NCI-H2196 treated with DMSO at 0.1 percent for 48 hours (cell line): ENCODE data around the gene CHMP3.
"Not testable (repeated sequence)": the region's sequence is repeated elsewhere in the genome, so short reads cannot be mapped to it uniquely, and the experiment has no call there.

Experiments
- DNase-seq: peaks from one replicate; lab custom pipeline; 2025; ENCODE audit not compliant: unreplicated experiment; lab: John Stamatoyannopoulos, UW

Gene CHMP3

DNA sequence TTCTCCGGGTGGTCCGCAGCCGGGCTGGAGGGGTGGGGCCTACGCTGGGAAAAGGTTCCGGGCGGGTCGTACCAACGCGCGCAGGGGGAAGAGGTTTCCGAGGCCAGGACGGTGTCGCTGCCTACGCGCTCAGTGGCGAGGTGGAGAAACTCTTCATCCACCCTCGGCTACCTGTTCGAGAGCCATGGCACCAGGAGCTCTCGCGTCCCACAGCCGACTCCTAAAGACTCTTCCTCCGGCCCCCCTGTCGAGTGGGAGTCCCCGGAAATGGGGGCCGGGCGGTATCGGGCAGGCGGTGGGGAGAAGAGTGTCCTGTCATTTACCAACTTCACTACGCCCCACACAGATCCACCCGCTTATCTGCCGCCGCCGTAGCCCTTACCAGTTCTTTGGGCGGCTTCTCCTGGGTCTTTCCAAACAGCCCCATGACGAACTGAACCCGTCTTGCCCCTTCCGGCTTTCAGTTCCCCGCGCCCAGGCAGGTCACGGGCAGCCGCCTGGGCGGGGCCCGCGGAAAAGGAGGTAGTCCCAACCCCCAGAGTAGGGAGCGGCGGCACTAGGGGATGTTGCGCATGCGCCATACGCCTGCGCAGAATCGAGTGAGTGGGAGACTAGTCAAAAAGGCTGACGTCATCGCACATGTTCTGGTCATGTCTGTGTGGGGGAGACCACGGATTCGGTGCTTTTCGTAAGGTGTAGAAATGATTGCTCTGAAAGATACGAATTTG is at the start of gene CHMP3:
TSS of gene CHMP3 (minus strand) at position 522 of the 728 bp plus-strand sequence. CDS start at position 427, 95 bp downstream.
- peak; percentile 67 for DNase-seq

DNA sequence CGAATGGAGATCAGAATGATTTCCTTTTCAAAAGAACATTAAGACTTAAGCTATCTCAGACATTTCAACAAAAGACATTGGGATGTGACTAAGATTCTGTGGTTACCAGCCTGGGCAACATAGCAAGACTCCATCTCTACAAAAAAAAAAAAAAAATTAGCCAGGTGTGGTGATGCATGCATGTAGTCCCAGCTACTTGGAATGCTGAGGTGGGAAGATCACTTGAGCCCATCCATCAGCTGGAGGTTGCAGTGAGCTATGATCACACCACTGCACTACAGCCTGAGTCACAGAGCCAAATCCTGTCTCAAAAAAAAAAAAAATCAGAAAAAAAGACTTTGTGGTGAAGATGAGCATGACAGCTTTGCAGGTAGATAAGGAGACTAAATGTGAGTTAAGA is 47.6 kb upstream of the CHMP3 start:
- DNase-seq, result no peak

DNA sequence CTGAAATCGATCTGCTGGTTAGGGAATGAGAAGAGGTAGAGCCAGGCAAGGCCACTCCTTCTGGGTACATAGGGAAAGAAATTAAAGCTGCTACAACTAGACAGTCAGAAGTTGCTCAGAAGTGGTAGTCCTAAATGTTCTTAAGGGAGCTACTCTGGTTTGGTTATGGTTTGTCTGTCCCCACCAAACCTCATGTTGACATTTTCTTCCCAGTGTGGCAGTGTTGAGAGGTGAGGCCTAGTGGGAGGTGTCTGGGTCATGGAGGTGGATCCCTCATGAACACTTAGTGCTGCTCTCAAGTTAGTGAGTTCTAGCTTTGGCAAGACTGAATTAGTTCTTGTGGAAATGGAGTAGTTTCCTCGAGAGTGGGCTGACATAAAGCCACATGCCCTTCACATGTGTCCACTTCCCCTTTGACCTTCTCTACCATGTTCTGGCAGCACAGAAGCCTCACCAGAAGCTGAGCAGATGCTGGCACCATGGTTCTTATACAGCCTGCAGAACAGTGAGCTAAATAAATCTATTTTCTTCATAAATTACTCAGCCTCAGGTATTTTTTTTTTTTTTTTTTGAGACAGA is 45.7 kb upstream of the CHMP3 start:
- DNase-seq, result no peak

DNA sequence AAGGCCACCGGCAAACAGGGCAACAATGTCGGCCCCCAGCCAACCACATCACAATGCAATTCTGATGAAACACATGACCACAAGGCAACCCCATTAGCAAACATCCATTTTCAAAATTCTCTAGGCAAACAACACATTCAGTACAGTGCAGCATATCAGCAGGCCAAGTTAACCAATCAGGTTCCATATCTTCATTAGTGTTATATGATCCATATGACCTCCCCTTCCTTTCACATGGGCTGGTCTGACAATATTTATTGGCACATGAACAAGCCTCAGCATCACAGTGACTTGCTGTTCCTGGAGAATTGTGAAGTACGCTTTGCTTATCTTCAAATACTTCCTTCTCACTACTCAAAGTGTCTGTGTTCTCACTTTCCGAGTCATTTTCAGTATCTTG is 40.7 kb upstream of the CHMP3 start:
- DNase-seq, result no peak

DNA sequence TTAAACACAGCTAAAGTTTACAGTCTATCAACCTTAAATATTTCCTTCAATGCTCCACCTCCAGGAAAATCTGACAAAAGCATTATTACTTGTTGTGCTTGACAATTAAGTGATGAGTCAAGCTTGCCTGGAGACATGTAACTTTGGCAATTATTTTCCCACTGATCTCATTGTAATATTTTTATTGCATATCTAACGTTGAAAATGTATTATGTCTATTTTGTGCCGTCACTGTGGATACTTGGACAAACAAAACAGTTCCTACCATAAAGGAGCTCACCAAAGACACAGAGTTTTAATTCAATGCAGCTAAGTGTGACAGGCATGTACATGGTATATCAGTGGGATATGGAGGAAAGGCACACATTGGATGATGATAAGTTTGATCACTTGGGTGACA is 35.7 kb upstream of the CHMP3 start:
- no peak for DNase-seq

DNA sequence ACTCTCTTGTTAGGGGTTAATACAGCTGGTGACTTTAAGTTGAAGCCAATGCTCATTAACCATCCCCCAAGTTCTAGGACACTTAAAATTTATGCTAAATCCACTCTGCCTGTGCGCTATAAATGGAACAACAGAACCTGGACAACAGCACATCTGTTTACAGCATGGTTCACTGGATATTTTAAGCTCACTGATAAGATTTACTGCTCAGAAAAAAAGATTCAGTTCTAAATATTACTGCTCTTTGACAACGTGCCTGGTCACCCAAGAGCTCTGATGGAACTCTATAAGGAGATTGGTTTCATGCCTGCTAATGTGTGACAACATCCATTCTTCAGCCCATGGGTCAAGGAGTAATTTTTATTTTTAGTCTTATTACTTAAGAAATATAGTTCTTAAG is 32.9 kb upstream of the CHMP3 start:
- no peak for DNase-seq

DNA sequence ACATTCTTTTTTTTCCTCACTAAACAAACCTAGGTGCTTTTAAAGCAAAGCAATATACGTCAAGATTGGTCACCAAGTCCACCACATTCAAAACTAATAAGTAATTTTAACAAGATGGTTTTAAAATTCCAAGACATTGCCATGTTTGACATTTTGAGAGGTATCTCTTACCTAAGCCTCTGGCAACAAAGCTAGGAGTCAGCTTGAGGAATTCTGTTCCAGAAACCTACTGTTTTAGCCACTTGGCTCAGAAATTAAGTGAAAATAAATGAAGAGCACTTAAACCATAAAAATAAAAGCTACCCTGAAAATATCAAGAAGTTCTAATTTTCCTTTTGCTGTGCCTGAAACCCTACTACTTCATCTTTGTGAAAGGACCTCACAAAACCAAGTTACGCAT is 30.0 kb upstream of the CHMP3 start:
- DNase-seq, result no peak

DNA sequence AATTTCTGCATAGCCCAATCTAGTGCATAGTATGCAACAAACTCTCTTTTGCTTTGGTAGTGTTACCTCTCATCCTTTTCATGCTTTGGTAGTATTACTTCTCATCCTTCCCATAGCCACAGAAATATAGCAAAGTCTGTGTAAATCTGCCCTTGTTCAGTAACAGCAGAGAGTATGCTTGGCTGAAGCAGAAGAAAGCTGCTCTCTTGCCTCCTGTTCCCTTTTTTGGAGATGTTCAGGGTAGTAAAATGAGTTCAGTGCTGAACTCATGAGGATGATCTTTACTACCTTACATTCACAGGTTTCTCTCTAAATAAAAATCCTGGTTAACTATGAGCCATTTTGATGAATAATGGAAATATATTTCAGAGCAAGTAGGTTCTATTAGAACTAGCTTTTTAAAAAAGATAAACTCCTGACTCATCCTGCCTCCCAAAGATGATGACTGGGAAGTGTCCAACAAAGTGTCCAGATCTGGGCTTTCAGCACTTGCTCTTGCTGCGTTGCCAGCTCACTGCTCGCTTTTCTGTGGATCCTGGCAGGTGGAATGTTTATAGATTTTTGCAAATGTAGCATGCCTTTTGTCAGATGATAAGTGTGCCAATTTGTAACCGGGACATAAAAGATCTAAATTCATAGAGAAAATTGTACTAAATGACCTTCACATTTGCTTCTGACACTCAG is 29.4 kb upstream of the CHMP3 start:
- no peak for DNase-seq

DNA sequence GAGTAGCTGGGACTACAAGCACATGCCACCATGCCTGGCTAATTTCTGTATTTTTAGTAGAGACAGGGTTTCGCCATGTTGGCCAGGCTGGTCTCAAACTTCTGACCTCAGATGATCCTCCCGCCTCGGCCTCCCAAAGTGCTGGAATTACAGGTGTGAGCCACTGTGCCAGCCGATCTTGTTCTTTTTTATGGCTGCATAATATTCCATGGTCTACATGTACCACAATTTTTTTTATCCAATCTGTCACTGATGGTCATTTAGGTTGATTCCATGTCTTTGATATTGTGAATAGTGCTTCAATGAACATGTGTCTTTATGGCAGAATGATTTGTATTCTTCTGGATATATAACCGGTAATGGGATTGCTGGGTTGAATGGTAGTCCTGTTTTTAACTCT is 26.5 kb upstream of the CHMP3 start:
- not testable (repeated sequence) for DNase-seq

DNA sequence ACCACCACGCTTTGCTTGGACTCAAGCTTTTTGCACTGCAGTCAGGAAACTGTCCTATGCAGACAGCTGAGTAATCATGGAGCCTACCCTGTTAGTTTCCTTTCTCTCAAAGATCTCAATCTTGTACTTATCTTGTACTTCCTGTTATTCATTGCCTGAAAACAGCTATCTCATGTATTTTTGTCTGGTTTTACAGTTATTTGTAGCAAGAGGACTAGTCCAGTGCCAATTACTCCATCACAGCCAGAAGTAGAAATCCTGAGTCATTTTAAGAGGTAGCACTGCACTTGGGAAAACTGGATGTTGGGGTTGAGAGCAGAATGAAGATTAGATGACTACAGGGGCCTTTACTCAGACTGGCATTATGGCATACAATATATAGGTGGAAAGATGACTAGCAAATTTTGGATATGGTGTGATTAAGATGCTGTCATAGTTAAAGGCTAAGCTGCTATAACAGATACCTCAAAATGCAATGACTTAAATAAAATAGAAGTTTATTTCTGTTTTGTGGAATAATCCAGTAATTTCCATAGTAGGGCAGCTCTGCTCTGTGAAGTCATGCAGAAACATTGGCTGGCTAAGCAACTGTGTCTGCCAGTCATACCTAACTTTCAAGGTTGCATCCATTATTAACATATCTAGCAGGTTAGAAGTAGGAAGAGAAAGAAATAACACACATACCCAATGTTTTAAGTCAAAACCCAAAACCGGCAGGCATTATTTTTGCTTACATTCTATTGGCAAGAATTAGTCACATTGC is 21.1 kb upstream of the CHMP3 start:
- no peak for DNase-seq

DNA sequence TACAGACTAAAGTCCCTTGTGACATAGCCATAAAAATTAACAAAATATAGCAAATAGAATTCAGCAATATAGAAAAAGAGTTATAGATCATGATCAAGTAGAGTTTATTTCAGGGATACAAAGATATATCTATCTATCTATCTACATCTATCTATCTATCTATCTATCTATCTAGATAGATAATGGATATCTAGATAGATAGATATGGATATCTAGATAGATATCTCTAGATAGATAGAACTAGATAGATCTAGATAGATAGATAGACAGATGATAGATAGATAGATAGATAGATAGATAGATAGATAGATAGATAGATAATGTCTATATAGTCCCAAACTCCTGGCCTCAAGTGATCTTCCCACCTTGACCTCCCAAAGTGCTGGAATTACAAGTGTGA is 17.3 kb upstream of the CHMP3 start:
- no peak for DNase-seq

DNA sequence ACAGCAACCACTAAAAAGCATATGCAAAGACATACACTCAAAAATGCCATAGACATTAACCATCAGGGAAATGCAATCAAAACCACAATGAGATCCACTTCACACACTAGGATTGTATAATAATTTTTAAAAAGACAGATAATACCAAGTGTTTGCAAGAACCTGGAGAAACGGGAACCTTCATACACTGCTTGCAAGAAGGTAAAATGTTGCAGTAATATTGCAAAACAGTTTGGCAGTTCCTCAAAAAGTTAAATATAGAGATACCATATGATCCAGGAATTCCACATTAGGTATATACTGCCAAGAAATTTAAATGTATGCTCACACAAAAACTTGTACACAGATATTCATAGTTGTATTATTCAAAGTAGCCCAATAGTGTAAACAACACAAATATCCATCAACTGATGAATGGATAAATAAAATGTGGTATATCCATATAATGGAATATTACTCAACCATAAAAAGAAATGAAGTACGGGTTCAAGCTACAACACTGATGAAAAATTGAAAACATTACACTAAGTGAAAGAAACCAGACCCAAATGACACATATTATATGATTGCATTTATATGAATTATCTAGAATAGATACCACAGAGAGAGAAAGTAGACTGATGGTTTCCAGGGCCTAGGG is 14.7 kb upstream of the CHMP3 start:
- DNase-seq, result no peak

DNA sequence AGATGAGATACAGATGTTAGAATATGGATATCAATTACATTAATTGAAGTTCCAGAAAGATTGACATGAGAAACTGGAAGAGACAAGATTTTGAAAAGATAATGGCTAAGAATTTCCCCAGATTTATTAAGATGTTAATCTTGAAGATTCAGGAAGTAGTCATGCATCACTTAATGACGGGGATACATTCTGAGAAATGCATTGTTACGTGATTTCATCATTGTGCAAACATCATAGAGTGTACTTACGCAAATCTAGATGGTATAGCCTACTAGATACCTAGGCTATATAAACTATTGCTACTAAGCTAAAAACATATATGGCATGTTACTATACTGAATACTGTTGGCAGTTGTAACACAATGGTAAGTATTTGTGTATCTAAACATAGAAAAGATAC is 6.8 kb upstream of the CHMP3 start:
- no peak for DNase-seq

DNA sequence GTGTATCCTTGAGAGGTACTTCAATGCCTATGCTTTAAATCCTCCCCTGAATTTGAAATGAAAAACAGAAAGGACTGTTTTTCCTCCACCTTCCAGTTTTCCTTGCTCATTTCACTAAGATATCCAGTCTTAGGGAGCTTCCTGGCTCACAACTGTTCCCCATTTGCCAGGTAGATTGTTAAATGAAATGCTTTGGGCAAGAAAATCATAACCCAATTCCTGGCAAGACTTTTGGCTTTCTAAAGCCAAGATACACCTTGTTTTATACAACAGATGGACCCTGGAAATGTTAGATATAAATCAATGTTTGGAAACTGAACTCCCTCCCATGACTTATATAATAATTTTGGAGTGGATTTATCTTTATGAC is 3.6 kb upstream of the CHMP3 start:
- no peak for DNase-seq

DNA sequence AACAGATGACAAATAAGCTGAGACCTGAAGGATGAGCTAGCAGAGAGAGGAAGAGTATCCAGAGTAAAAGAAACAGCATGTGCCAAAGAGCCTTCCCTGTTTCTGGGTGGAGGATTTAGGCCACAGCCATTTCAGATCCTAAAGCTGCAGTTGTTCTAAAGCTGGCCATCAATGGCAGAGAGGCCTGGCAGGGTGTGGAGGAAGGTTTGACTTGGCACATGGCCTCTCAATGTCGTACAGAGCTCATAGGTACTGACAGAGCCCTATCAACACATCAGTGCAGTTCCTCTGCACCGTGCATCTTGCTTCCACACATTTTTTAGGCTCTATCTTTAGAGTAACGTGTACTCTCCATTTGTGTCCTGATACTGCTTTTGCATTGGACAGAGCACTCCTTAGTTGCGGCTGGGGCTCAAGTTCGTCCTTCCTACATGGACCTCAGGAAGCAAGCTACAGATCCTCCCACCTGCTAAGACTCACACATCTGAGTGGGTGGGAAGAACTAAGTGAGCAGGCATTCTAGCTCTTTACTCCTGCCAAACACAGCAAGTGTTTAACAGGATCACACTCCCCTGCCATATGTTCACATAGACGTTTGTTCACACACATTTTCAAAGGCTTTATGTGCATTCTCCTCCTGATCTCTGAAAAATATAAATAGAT is 3.0 kb upstream of the CHMP3 start:
- no peak for DNase-seq

DNA sequence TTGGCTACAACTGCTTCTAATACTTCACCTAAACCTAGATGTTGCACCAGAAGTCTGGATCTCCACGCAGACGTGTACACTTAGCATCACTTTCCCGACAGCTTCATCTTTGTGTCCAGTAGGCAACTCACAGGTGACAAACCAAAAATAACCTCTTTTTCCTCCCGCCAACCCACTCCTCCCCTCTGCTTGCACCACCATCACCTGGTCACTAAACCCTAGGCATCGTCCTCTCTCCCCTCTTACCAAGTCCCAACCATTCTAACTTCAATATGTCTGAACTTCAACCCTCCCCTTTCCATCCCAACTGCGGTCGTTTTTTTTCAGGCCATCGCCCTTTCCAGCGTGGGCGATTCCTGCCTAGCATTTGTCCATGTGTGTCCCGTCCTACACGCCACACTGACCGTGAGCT is 413 bp upstream of the CHMP3 start:
- DNase-seq, result no peak

DNA sequence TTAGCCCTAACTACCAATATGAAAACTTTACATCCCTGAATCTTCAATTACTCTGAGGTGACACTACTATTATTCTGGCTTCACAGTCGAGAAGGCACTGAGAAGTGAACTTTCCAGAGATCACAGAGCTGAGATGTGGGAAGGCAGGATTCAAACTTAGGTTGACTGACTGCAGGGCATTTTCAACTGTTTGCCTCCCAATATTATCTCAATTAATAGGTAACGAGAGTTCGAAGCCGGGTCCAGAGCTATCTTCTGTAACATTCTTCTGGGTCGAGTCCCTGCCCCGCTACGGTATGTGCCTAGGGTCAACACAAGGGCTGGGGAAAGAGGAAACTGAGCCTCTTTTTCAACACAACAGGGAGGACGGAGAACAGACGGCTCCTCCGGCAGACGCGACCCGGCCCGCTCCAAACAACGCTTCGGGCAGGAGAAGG is 740 bp downstream of the CHMP3 start:
- DNase-seq, result no peak

DNA sequence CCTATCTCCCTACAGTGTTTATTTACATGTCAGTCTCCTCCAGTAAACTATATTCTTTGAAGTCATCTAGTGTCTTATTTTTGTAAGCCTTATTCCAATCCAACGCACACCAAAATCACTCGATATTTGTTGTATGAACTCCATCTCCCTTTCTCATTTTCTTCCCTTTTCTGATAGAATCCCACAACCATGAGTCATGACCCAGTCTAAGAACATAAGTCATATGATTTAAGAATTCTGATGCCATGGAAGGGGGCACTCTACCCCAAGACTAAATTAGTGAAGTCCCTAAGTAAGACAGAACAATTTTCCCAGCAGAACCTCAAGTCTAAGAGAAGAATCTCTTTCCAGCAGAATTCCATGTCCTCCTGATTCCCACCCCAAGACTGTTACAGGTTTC is 5.4 kb downstream of the CHMP3 start:
- DNase-seq, result no peak

DNA sequence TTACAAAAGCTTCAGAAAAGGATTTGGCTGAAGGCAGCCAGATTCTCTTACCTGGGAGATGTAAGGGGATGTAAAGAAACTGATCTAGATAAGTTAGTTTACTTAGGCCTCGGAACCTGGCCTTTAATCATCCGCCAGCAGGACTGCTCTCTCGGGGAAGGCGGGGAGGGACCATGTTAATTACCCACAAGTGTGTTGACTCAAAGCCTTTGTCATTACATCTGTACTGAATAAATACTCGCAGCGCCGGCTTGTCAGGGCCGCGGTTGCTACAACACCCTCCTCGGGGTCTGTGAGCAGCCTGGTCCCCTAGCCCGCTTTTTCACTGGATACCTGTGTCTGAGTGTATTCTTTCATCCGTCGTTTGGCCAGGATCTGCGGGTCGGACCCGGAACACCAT is 6.7 kb downstream of the CHMP3 start:
- DNase-seq, result no peak

DNA sequence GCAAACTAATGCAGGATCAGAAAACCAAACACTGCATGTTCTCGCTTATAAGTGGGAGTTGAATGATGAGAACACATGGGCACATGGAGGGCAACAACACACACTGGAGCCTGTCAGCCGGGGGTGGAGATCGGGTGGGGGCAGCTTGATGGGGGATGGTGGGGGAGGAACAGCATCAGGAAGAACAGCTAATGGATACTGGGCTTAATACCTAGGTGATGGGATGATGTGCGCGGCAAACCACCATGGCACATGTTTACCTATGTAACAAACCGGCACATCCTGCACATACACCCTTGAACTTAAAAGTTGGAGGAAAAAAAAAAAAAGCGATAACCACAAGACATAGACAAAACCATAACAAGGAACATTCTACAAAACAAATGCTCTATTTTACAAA is 10.4 kb downstream of the CHMP3 start:
- no peak for DNase-seq
